GM12873 (cell line): ENCODE results near the gene KCNJ6.
A peak's percentile ranks its signal among the peaks of the same experiment; 100 is the strongest.

Experiments
- CTCF ChIP-seq: IDR thresholded peaks from 2 replicates; pipeline ENCODE4 v1.5.1; 2012; ENCODE audit warnings: low read depth, mild to moderate bottlenecking, moderate library complexity, low read length, control low read depth; ENCODE audit not compliant: insufficient read depth; ENCODE audit errors: missing control alignments

KCNJ6 gene

DNA sequence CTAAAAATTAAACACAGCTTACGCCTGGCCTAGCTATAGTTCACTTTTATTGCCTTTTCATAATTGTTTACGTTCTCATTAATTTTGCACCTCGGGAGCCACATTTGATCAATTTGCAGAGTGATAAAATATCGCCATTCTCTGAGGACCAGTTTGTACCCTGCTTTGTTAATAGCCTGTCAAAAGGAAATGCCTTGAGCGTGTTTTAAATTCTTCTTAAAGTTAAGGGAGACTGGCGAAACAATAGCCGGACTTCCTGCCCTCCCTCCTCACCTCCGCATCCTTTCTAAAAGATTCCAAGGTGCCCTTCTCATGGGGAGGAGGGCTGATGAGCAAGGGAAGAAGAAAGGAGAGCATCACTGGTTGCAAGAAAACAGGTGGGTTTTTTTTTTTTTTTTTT, 271.6 kb downstream of the KCNJ6 start:
- no peak for TF ChIP-seq CTCF

- TF ChIP-seq CTCF, result peak; percentile 49
Measured at GRCh38 chr21:37642493-37642892, 273.8 kb downstream of the KCNJ6 start.

GRCh38 chr21:37639756-37640155, 276.5 kb downstream of the KCNJ6 start:
- TF ChIP-seq CTCF, result no peak

GRCh38 chr21:37636152-37636860, 280.0 kb downstream of the KCNJ6 start:
- no peak for TF ChIP-seq CTCF

GRCh38 chr21:37631319-37632117, 284.7 kb downstream of the KCNJ6 start:
- no peak for TF ChIP-seq CTCF

DNA sequence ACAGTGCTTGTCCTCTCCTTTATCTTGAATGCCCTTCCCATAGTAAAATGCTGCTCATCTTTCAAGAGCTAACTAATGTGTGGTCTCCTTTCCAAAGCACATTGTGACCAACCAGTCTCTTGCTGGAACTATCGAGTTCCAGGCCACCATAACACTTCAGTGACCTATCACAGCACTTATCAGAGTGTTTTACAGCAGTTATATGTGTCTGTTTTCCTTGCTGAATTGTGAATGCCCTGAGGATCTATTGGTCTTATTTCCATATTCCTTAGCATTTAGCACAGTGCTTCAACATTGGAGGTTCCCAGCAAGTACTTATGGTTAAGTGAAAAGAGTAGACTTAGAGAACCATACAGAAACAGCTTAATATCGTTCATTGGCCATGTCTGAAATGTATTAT, 285.4 kb downstream of the KCNJ6 start:
- TF ChIP-seq CTCF, result no peak

DNA sequence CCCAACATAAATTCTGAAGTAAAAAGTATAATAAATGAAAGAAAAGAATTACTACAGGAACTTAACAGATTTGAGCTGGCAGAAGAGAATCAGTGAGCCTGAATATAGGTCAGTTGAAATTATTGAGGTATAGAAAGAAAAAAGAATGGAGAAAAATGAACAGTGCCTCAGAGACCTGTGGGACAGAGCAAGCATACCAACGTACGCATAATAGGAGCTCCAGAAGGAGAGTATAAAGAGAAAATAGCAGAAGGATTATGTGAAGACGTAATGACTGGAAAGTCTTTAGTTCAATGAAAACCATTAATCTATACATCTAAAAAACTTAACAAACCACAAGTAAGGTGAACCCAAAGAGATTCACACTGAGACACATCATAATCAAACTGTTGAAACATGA, 287.9 kb downstream of the KCNJ6 start:
- no peak for TF ChIP-seq CTCF
